Frontal cortex (tissue), 4 donors: ENCODE results near the gene OR2C3. TPM values are rescaled to one million over a fixed set of nuclear protein-coding genes. Genes with fewer than 3 reads are reported as not detected.

Source experiments
- DNase-seq, 2 donors: peaks; one replicate each; pipeline ENCODE4 v3.0.0; 2012; ENCODE audit warnings: low spot score in 2 of 2
- FAIRE-seq: peaks from 2 replicates; lab custom pipeline; 2012; peaks lifted over from hg19 to GRCh38; lab: Jason Lieb, UNC
- total RNA-seq: library from RNA; depleted of rRNA; stranded (reverse); fragments of >200 nt; gene quantifications from one replicate; pipeline ENCODE4 v1.2.3, GENCODE V29; 2014
- donor health status: control.
- donor health status: control.
- donor health status: control.

Gene OR2C3
- not detected for total RNA-seq

DNA sequence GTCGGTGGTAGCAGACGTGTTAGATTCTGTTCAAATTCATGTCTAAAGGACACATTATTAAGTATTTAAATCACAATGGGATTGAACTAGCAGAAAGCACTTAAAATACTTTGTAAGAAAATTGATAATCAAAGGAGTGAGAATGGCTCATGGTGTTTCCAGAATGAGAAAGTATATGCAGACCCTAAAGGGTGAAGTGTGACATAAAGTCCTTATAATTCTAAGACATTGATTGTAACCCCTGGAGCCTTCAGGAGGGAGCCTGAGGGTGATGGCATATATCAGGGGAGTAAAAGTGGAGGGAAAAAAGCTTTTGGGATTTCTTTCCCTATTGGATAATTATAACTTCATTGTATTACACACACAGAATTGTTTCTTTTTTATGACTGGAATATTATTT is at the start of gene OR2C3:
Gene OR2C3, minus strand, starts transcription at position 101 of the 400 bp plus-strand sequence. CDS start 3,929 bp downstream, outside the sequence.
- DNase-seq = no peak
- FAIRE-seq = no peak

DNA sequence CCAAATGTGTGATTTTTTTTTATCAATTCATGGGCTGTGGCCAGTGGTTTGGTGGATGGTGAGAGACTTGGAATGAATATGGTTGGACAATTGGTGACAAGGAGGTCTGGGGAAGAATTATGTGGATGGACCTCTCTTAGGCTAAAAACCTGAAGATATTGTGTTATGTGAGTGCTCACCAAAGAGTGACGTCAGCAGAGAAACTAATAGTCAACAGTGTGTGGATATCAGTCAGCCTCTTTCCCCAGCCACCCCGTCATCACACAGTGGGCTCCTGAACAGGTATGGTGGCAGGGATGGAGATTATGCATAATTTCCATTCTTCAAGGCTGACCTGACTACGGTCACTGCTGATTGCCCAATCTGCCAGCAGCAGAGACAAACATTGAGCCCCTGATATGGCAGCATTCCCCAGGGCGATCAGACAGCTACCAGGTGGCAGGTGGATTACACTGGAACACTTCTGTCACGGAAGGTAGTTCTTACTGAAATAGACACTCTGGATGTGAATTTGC is 42.8 kb upstream of the OR2C3 start:
- FAIRE-seq (no peak), DNase-seq (no peak)

DNA sequence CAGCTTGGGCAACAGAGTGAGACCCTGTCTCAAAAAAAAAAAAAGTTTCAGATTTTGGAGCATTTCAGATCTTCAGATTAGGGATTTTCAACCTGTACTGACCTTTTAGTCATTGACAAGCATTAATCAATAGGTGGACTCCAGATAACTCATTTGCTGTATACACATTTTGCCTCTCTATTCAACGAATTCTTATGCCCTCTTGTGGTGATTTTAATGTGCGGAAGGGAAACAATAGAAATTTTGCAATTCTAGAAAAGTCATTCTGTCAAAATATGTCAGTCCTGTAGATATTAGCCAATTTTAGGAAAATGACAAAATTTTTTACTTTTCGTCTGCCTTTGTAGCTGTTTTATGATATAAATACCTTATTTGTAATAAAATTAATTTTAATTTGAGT is 40.3 kb upstream of the OR2C3 start:
- FAIRE-seq (no peak), DNase-seq (no peak)

DNA sequence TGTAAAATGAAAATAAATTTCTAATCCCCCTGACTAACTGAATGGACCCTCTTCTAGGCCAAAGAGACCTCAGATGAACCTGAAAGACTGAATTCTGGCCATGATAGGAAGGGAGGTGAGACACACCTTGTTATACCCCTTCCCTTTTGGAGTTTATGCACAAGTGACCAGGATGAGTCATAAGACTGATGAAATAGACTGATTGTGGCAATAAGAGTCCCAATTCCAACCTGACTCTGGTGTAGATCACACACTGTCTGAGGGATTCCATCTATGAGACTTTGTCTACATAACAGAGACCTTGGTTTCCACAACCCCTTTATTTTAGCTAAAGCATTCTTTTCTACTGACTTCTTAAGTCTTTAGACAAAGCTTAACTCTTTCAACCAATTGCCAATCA is 38.4 kb upstream of the OR2C3 start:
- FAIRE-seq = no peak
- no peak for DNase-seq

DNA sequence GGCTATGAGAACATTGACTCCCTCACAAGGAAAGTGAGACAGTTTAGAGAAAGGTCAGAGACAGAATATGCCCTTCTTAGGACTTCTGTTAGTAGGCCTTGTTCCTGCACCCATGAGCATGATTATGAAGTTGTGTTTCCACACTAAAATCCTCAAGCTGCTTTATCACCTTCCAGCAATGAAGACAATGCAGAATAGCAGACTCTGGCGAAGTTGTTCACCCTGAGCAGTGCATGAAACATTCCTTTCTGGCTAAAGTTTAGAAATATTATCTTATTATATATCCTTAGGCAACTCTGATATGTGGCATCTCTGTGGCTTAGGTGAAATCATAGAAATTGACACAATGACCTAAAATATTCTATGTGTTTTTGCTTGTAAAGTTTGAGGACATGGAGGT is 38.0 kb upstream of the OR2C3 start:
- FAIRE-seq = no peak
- no peak for DNase-seq

DNA sequence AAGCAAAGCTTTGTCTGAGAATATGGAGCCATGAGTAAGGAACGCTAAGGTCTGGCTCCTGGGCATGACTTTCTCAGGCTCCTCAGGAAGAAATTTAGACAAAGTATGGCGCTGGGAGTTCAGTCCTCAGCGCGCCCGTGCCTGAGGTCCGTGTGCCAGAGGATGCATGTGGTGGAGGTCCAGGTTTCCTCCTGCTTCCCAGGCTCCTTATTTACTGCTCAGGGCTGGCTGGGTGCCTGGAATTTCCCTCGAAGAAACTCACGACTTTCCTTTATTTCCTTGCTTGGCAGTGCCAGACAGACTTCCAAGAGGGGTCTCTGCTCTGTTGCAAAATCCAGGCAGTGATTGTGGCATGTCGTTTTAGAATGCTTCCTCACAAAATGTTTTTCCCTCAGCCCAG is 26.0 kb upstream of the OR2C3 start:
- DNase-seq (no peak), FAIRE-seq (no peak)

DNA sequence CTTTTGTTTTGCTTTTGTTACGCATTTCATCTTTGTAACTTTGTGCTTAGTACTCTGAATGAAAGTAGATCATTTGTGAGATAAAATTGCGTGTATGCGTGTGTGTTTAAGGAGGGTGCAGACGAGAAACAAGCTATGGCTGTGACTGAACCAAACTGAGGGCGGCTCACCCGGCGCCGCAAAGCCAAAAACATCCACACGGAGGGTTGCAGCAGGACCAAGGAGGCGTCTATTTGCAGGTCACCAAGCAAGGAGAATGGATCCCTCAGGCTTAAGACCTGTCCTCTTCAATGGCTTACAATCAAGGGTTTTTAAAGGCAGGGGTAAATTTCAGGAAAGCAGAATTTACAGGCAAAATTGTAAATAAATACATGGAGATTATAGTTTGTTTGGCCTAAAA is 25.5 kb upstream of the OR2C3 start:
- FAIRE-seq (no peak), DNase-seq (no peak)

DNA sequence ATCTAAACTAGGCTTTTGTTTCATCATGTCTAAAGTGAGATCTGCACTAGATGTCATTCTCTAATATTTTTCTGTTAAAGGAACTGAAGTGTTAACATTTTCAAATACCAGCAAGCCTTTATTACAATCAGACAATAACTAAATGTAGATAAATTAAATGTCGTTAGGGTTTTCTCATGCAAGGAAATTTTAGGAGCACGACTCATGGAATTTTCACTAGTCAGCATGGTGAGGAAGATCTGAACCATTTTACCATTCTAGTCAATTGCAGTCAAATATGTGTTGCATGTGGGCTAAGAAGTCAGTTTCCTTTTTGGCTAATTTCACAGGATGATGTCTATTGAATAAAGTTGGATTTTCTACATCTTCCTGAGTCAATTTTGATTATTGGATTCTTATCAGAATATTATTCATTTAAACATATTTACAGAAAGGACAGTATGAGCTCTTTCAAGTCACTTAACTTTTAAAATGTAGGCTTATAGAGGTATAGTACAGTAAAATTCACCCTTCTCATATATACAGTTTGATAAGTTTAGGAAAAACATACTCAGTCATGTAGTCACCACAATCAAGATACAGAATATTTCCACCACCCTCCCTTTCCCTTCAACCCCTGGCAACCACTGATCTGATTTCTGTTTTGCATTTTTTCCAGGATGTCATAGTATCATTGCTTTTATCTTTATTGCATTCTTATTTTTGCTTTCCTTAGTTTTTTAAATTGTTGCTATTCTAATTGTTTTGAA is 21.9 kb upstream of the OR2C3 start:
- no peak for FAIRE-seq
- DNase-seq = no peak

DNA sequence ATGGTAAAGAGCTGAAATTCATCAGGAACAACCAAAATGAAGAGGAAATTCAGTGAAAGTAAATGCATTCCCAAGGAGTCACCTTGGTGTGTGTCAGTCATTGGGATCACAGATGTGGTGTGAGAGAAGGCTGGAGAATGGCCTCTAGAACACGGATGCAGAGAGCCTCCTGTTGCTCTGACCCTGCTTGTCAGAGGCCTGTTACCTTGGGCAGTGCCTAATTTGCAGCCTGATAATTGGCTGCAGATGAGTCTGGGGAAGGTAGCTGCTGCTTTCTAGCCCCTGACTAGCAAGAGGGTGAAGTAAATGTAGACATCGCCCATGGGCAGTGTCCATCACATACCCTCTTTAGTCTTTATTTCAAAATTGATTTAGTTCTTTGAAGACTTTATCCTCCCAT is 16.0 kb upstream of the OR2C3 start:
- no peak for DNase-seq
- no peak for FAIRE-seq

DNA sequence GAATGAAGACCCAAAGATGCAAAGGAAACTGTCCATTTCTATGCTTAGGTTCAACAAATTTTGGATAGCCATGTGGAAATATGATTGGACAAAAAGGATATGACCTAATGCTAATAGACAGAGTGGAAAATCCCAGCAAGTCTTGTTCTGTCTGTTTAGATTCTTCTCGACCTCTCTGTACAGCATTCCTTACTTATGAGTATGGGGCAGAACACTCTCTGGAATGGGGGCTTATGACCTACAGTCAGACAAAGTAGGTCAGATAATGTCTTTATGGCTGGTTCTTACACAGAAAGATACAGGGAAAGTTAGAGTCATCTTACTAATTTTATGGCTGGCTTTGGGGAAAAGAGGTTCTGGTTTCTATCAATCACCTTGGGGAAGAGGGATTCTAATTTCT is 15.5 kb upstream of the OR2C3 start:
- no peak for FAIRE-seq
- DNase-seq = no peak

DNA sequence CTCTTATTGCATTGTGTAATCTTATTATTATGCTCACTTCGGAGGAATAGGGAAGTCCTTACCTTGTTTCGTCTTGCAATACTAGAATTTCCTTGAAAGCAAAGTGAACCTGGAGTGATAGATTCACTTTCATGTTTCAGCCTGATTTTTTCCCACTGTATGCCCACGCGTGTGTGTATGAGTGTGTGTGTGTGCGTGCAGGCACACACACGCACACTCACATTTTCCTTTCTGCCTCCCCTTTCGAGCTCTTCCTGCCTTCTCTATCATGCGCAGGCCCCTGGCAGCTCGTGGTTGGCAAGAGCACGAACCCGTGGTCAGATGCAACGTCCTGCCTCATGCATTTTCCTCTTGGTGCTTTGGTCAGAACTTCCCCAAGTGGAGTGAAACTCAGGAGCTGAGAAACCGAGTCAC is 12.5 kb upstream of the OR2C3 start, which contains the start of gene GCSAML:
Gene GCSAML, plus strand, starts transcription at position 366 of the 414 bp plus-strand sequence. CDS start 58 bp downstream, outside the sequence.
- FAIRE-seq (no peak), DNase-seq (no peak)

DNA sequence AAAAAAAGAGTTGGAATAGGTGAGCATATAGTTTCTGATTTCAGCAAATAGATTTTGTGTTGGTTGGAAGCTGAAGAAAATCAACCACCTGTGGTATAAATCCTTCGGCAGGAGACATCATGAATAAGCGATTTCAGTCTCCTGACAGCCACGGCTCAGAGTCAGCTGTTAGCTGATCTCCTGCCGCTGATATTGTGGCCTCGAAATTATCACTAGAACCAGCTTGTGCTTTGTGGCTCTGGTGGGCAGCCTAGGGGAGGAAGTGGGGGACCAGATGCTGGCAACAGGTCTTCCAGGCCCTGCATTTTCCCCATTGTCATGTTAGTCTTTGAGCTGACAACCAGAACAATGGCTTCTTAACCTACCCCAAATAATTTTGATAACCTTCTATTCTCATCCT is 11.9 kb upstream of the OR2C3 start:
- FAIRE-seq (no peak), DNase-seq (no peak)

DNA sequence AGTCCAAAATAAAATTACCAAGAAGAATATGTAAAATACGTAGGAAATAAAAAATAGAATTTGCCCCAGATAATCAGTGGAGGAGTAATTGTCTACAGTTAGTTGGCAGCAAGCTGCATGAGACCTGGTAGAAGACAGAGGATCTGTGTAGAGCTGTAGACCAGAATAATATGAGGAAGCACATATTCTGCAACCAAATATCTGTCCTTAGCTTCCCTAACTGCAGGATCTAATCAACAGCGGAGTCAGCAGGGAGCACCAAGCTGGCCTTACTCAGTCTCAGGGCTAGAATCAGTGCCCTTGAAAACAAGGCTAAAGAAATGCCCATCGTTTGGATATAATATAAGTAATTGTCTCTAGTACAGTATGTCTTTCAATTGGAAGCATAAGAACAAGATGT is 6.6 kb upstream of the OR2C3 start:
- DNase-seq (no peak), FAIRE-seq (no peak)

DNA sequence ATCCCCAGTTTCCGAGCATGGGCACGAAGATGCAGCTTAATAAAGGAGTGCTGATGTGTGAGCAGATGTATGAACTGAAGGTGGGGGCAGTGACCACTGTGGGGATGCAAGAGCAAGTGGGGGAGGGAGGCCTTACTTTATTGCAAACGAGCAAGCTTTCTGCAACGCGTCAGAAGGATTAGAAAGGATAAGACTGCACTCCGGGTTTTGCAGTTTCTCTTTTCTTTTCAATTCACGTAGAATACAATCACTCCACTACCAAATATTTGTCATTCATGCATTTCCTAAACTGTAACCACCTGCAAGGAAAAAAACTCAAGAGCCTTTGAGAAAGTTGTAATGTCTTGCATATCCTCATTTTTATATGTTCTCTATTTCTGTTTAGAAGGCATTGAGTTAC is 4.3 kb upstream of the OR2C3 start:
- FAIRE-seq (no peak), DNase-seq (no peak)

DNA sequence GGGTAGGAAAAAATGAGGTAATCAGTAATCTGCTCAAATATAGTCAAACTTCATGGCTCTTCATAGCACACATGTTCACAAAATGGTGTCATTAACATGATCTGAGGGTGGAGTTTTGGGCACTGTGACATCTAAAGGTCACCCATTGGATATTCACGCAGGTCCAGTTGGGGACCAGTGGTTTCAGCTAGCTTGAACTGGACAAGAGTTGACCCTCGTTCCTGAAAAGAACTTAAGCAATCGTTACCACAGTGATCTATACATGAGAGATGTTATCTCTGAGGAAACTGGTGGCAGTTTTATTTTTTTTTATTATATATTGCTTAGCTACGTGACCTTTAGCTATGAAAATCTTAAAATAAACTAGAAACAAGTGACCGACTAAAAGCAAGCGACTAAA is 3.0 kb upstream of the OR2C3 start:
- no peak for FAIRE-seq
- DNase-seq = no peak

DNA sequence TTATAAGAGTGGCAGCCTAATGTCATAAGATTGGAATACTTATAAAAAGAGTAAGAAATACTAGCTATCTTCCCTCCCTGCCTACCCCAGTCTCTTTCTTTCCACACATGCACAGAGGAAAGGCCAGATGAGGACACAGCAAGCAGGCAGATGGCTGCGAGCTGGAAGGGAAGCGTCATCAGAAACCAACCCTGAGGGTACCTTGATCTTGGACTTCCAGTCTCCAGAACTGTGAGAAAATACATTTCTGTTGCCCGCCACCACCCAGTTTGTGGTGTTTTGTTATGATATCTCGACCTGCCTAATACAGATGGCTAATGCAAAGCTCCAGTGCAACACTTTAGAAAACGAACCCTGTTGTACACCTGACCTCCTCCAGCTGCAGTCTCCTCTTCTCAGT is 2.3 kb upstream of the OR2C3 start:
- DNase-seq = no peak
- FAIRE-seq = no peak

DNA sequence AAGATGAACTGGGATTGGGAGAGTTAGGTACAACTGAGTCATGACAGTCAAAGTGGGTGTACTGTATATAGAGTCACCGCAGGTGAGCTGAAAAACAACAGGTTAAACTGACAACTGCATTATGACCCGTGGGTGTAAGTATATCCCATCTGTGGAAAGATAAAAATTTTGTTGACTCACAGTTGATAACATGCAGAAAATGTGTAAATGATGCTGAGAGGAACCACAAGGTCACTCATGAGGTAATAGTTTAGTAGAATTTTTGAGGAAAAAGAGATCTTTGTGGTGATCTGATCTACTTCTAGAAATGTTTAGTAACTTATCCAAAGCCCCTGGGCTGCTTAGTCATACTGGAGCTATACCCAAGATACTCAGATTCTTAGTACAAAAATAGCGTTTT is 838 bp downstream of the OR2C3 start:
- DNase-seq (no peak), FAIRE-seq (no peak)

DNA sequence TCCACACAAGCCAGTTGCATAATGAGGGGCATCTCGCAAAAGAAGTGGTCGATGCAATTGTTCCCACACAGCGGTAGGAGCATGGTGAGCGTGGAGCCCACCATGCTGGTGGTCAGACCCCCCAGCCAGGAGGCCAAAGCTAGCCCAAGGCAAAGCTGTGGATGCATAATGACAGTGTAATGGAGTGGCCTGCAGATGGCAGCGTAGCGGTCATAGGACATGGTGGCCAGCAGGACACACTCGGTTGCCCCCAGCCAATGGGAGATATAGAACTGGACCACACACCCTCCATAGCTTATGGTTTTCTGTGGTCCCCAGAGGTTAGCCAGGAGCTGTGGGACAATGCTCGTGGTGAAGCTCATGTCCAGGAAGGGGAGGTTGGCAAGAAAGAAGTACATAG is 4.3 kb downstream of the OR2C3 start:
- no peak for FAIRE-seq
- DNase-seq = no peak

DNA sequence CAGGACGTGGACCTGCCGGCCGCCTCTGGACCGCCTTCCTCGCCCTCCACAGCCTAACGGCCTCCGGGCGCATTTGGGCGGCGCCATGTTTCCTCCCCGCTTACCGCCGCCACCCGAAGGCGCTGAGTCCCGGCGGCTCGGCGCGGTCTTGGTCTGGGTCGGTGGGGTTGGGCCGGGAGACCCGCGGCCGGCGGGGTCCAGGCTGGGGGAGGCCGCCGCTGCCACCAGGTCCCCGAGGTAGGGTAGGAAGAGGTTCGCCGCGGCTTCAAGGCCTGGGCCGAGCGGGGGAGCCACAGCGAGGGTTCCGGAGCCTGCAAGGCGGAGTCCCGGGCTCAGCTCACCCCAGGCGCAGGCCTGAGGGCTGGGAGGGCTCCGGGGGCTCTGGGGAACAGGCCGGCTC is 5.5 kb downstream of the OR2C3 start:
- FAIRE-seq = no peak
- no peak for DNase-seq

DNA sequence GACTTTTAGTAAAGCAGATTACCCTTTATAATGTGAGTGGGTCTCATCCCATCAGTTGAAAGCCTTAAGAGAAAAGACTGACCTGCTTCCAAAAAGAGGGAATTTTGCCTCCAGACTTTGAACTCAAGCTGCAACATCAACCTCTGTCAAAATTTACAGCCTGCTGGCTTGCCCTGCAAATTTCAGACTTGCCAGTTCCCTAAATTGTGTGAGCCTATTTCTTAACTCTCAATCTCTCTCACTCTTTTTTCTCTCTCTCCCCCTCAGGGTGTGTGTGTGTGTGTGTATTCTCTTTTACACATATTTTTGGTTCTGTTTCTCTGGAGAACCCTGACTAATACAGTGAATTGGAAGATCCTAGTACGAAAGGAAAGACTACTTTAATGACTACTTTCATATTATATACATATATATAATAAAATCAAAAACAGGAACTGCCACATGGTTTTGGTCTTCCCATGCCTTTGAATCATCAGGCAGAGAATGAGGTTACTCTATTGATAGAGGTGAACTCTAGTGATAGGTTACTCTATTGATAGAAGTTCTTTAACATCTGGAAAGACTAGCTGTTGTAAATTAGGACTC is 6.4 kb downstream of the OR2C3 start:
- FAIRE-seq = no peak

DNA sequence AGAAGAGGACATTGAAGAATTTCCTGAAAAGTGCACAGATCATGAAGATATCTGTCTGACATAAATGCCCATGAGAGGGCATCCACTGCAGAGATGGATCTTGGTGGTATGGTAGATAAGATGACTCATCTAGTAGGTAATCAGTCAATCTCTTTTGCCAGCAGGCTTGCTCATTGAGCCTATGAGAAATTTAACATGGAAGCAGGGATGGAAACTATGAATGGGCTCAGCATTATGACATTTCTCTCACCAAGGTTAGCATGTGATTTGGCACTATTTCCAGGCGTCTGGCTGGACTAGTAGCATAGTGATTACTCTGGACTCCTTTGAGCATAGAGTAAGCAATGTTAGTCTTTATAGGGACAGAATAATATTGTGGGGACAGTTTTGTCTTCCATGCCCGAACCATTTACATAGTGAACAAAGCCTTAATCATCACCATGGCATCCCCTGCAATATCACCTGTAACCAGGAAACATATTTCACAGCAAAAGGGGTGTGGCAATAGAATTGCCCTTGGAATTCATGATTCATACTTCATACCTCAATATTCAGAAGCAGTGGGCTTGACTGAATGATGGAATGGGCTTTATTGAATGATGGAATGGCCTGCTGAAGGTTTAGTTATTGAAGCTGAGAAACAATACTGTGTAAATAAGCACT is 7.3 kb downstream of the OR2C3 start:
- DNase-seq = no peak
- no peak for FAIRE-seq

More for the DNA sequence above, 6.4 kb downstream of the OR2C3 start:
- no peak for DNase-seq
